Measurements from ENCODE around the gene TNP1.

GRCh38 chr2:216873573-216873972 is 13.7 kb upstream of the TNP1 start:
- TF ChIP-seq ZNF10 (tag by site-specific recombination; IDR thresholded peaks at IDR 0.05) = no peak
- no peak for TF ChIP-seq ZNF155 (tag by site-specific recombination; IDR thresholded peaks at IDR 0.05)
- TF ChIP-seq, protein P1, sequence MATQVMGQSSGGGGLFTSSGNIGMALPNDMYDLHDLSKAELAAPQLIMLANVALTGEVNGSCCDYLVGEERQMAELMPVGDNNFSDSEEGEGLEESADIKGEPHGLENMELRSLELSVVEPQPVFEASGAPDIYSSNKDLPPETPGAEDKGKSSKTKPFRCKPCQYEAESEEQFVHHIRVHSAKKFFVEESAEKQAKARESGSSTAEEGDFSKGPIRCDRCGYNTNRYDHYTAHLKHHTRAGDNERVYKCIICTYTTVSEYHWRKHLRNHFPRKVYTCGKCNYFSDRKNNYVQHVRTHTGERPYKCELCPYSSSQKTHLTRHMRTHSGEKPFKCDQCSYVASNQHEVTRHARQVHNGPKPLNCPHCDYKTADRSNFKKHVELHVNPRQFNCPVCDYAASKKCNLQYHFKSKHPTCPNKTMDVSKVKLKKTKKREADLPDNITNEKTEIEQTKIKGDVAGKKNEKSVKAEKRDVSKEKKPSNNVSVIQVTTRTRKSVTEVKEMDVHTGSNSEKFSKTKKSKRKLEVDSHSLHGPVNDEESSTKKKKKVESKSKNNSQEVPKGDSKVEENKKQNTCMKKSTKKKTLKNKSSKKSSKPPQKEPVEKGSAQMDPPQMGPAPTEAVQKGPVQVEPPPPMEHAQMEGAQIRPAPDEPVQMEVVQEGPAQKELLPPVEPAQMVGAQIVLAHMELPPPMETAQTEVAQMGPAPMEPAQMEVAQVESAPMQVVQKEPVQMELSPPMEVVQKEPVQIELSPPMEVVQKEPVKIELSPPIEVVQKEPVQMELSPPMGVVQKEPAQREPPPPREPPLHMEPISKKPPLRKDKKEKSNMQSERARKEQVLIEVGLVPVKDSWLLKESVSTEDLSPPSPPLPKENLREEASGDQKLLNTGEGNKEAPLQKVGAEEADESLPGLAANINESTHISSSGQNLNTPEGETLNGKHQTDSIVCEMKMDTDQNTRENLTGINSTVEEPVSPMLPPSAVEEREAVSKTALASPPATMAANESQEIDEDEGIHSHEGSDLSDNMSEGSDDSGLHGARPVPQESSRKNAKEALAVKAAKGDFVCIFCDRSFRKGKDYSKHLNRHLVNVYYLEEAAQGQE (tag by site-specific recombination; IDR thresholded peaks at IDR 0.05) = no peak
- no peak for TF ChIP-seq TCF7L2 (IDR thresholded peaks at IDR 0.05; ENCODE audit: borderline replicate concordance, low read depth, low read length)

Data from HEK293 (cell line).